CD4-positive, alpha-beta T cell treated with Interleukin-17A for 4 hours (primary cell): ENCODE data around the gene ITIH3.

Source experiments
- DNase-seq: peaks from one replicate; pipeline ENCODE4 v3.0.0-alpha.2; 2020; ENCODE audit warnings: mixed read lengths

The ITIH3 gene

GRCh38 chr3:52845157-52845556 is 50.6 kb downstream of the ITIH3 start:
- DNase-seq, result no peak

DNA sequence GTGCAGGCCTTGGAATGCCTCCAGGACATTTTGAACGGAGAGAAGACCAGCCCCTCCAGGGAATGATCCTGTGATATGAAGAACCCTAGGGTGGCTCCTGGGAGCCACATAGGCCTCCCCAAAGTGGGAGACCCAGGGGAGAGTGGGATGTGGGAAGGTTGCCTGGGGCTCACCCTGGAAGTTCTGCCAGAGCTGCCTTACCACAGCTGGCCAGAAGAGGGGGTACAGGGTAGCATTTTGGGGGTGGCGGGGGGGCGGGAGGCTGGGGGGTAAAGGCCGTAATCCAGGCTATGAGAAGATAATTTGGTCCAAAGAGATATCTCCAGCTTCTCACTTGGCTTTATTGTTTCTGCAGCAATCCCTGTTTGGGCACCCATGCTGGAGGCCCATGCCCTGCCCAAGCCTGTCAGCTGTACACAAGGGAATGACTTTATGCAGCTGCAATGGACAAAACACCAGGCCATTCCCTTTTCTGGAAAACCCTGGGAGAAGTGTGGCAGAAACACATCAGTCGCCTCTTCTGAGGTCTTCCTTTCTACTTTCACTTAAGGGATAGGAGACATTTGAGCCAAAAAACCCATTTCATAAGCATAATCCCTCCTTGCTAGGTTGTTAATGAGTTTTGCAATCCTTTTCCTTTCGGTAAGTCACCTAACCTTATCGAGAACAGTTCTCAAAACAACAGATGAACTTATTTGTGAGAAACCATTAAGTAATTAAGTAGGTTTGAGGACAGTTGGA is 51.3 kb downstream of the ITIH3 start:
- peak; percentile 39 for DNase-seq

DNA sequence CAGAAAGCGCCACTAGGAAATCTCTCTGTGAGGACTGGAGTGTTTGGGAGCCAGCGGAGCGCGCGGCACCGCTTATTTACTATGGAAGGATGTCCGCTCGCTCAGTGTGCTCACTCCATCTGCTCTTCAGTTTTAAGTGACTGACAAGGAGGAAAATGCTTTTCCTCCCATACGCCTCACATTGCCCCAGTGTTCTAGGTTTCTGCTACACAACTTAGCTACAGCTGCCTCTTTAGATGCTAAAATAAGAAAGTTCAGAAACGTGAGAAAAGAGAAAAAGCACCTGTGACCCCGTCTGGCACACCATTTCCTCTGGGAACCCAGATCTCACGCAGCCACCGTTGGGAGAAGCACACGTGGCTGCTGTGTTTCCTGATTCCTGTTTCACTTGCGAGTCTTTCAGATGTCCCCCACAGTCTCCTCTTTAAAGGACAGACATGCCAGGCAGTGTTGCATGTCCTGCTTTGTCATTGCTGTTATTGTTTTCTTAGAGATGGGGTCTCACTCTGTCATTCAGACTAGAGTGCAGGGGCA is 51.9 kb downstream of the ITIH3 start:
- no peak for DNase-seq

- DNase-seq, result no peak
Observed at GRCh38 chr3:52847241-52847640, 52.6 kb downstream of the ITIH3 start.

GRCh38 chr3:52847726-52848125 is 53.1 kb downstream of the ITIH3 start:
- no peak for DNase-seq

DNA sequence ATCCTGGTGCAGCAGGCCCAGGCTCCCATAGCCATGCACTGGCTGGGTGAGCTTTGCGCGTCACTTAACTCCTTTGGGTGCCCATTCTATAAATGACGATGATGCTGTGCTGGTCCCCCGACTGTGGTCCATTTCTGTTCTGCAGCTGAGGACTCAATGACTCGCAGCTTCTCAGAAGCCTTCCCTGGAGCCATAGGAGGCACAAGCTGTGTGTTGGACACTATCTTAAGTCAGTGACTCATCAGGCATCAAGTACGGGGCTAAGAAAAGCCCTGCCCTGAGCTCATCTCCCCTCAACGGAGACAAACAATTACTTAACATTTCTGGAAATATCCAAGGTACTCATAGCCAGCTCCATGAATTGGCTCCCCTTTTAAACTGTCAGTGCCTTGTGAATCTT is 54.0 kb downstream of the ITIH3 start:
- DNase-seq, result no peak

- DNase-seq, result no peak
Observed at GRCh38 chr3:52849656-52850055, 55.1 kb downstream of the ITIH3 start.

- peak; percentile 34 for DNase-seq
Observed at GRCh38 chr3:52851348-52851747, 56.8 kb downstream of the ITIH3 start.

DNA sequence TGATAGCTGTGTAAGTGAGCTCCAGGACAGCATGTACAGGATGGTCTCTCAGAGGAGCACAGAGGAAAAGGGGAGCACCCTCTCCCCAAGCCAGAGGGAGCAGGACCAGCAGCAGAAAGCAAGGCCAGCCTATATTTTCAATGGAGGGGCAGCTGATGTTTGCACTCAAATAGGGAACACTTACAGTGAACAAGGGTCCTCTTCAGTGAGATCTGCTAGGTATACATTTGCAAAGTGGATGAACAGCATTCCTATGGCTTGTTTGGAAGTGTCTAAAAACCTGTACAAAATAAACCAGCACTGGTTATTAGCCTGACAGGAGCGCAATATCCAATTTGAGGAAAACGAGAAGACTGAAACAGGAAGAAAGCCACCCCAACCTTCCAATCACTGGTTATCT is 57.8 kb downstream of the ITIH3 start:
- DNase-seq, result no peak

GRCh38 chr3:52854013-52854412 is 59.4 kb downstream of the ITIH3 start:
- DNase-seq, result no peak

DNA sequence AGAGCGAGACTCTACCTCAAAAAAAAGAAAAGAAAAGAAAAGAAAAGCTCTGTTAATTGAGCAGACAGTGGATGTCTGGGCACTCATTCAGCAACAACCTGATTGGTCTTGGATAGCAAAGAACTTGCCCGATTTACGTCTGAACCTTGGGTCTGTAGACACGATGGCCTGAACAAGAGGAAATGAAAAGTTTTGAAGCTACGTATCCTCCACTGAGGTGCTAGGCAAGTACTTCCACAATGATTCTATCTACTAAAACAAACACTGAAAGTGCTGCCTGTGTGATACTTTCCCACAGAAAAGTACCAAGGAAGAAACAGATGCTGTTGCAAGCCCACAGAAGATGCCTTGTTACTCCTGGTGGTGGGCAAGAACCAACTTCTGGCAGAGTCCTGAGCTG is 62.1 kb downstream of the ITIH3 start:
- no peak for DNase-seq

DNA sequence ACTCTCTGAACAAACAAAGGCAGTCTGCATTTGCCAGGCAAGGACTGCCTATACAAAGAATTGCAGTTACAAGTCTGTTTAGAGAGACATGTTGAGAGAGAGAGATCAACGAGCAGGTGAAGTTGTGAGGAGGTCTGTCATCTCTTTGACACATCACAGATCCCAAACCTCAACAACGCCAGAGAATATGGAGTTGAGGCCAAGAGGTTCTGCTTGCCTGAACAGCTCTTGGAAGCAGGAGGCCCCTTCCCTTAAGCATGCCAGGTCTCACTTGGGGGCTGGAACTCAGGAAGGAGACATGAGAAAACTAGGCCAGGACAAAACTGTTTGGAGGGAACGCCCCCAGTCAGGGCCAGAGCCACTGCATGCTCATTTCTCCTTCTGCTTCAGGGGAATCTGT is 62.5 kb downstream of the ITIH3 start:
- DNase-seq, result no peak

DNA sequence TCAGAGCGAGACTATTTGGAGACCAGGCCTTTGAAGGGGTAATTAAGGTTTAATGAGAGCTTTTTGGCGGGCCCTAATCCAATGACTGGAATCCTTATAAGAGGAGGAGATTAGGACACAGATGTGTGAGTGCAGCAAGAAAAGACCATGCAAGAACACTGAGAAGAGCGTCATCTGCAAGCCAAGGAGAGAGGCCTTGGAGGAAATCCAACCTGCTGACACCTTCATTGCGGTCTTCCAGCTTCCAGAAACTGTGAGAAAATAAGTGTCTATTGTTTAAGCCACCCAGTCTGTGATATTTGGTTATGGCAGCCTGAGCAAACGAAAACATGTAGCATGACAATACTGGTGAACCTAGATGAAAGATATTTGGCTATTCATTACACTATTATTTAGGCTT is 63.3 kb downstream of the ITIH3 start:
- DNase-seq, result no peak
